ENCODE measurements around the gene CHPF.

DNA sequence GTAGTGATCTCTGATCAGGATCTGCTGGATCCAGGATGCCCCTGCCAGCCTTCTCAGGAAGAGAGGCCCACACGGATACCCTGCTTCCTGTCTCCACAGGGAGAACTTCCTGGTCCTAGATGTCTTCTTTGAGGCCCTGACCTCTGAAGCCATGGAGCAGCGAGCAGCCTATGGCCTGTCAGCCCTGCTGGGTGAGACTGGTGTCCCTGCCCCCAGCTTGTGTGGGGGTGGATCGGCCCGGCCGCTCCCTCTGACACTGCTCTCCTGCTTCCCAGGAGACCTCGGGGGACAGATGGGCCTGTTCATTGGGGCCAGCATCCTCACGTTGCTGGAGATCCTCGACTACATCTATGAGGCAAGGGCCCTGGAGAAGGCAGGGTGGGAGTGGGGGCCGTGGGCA lies 6.6 kb downstream of the CHPF start:
- TF ChIP-seq, protein P1, sequence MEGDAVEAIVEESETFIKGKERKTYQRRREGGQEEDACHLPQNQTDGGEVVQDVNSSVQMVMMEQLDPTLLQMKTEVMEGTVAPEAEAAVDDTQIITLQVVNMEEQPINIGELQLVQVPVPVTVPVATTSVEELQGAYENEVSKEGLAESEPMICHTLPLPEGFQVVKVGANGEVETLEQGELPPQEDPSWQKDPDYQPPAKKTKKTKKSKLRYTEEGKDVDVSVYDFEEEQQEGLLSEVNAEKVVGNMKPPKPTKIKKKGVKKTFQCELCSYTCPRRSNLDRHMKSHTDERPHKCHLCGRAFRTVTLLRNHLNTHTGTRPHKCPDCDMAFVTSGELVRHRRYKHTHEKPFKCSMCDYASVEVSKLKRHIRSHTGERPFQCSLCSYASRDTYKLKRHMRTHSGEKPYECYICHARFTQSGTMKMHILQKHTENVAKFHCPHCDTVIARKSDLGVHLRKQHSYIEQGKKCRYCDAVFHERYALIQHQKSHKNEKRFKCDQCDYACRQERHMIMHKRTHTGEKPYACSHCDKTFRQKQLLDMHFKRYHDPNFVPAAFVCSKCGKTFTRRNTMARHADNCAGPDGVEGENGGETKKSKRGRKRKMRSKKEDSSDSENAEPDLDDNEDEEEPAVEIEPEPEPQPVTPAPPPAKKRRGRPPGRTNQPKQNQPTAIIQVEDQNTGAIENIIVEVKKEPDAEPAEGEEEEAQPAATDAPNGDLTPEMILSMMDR (IDR thresholded peaks at IDR 0.05), result no peak
- no peak for TF ChIP-seq POLR2A (IDR thresholded peaks at IDR 0.05)

All from esophagus squamous epithelium (tissue), 4 donors.